Caki2 (cell line): ENCODE results near the gene SNTG2. TPM values are rescaled to one million over a fixed set of nuclear protein-coding genes. Genes with fewer than 3 reads are reported as not detected.
"Not testable (repeated sequence)": the region's sequence is repeated elsewhere in the genome, so short reads cannot be mapped to it uniquely, and the experiment has no call there.

Source experiments
- DNase-seq: peaks from one replicate; pipeline ENCODE4 v3.0.0-alpha.2; 2015; ENCODE audit warnings: low read depth
- in situ Hi-C: cut with HindIII; loops from 2 replicates; pipeline ENCODE4 v1.10.0; 2016; ENCODE audit warnings: low sequenced_read_pairs, low pct_unique_long_range_greater_than_20kb, mixed read lengths
- total RNA-seq: library from RNA; depleted of rRNA; stranded (reverse); fragments of >200 nt; shearing (Covaris generic); gene quantifications from 2 replicates; pipeline ENCODE4 v1.2.3, GENCODE V29; 2014; ENCODE audit warnings: low replicate concordance

The SNTG2 gene
- total RNA-seq, 1 experiment from 2014 or later = not detected

GRCh38 chr2:1181893-1182292 is 231.2 kb downstream of the SNTG2 start:
- no peak for DNase-seq
- in situ Hi-C loops = no loop called here

- DNase-seq = no peak
- in situ Hi-C loops = no loop called here
Measured at GRCh38 chr2:1183300-1183699, 232.7 kb downstream of the SNTG2 start.

- DNase-seq = no peak
- in situ Hi-C loops = no loop called here
Measured at GRCh38 chr2:1186421-1186820, 235.8 kb downstream of the SNTG2 start.

- no peak for DNase-seq
- in situ Hi-C loops = no loop called here
Measured at GRCh38 chr2:1187189-1187588, 236.5 kb downstream of the SNTG2 start.

- no peak for DNase-seq
- in situ Hi-C loops = no loop called here
Measured at GRCh38 chr2:1192121-1192520, 241.5 kb downstream of the SNTG2 start.

GRCh38 chr2:1193801-1194200 is 243.2 kb downstream of the SNTG2 start:
- in situ Hi-C loops = no loop called here
- no peak for DNase-seq

- no peak for DNase-seq
- in situ Hi-C loops = no loop called here
Measured at GRCh38 chr2:1203772-1204171, 253.1 kb downstream of the SNTG2 start.

GRCh38 chr2:1205853-1206252 is 255.2 kb downstream of the SNTG2 start:
- in situ Hi-C loops = no loop called here

GRCh38 chr2:1207962-1208510 is 257.4 kb downstream of the SNTG2 start:
- in situ Hi-C loops = no loop called here
- DNase-seq = no peak

More at GRCh38 chr2:1205853-1206252, 255.2 kb downstream of the SNTG2 start:
- DNase-seq = no peak

- no peak for DNase-seq
- in situ Hi-C loops = no loop called here
Measured at GRCh38 chr2:1208522-1208921, 257.9 kb downstream of the SNTG2 start.

GRCh38 chr2:1209246-1209645 is 258.6 kb downstream of the SNTG2 start:
- in situ Hi-C loops = no loop called here
- DNase-seq = no peak

GRCh38 chr2:1209761-1210160 is 259.1 kb downstream of the SNTG2 start:
- DNase-seq = no peak
- in situ Hi-C loops = no loop called here

GRCh38 chr2:1210352-1210751 is 259.7 kb downstream of the SNTG2 start:
- in situ Hi-C loops = no loop called here
- DNase-seq = no peak

GRCh38 chr2:1219901-1220573 is 269.4 kb downstream of the SNTG2 start:
- no peak for DNase-seq

GRCh38 chr2:1222056-1222455 is 271.4 kb downstream of the SNTG2 start:
- no peak for DNase-seq
- in situ Hi-C loops = no loop called here

More at GRCh38 chr2:1219901-1220573, 269.4 kb downstream of the SNTG2 start:
- in situ Hi-C loops = no loop called here

- no peak for DNase-seq
- in situ Hi-C loops = no loop called here
Measured at GRCh38 chr2:1223791-1224190, 273.1 kb downstream of the SNTG2 start.

GRCh38 chr2:1224901-1225300 is 274.3 kb downstream of the SNTG2 start:
- no peak for DNase-seq
- in situ Hi-C loops = no loop called here

GRCh38 chr2:1226766-1227165 is 276.1 kb downstream of the SNTG2 start:
- in situ Hi-C loops = no loop called here
- DNase-seq = no peak

GRCh38 chr2:1227274-1227900 is 276.7 kb downstream of the SNTG2 start:
- in situ Hi-C loops = no loop called here
- DNase-seq = no peak

- in situ Hi-C loops, DNase-seq: not testable (repeated sequence)
Measured at GRCh38 chr2:1229596-1229995, 278.9 kb downstream of the SNTG2 start.
